GM21717 (cell line): ENCODE measurements around the gene PLA2G15.

Experiments used
- ATAC-seq: cut with Tn5 transposase; IDR thresholded peaks from one replicate; pipeline ENCODE4 v1.9.1; 2021; ENCODE audit warnings: mild to moderate bottlenecking, moderate library complexity; ENCODE audit not compliant: unreplicated experiment

Gene PLA2G15

GRCh38 chr16:68292425-68292824 lies 47.3 kb downstream of the PLA2G15 start:
- ATAC-seq, result no peak

- ATAC-seq, result no peak
Observed at GRCh38 chr16:68296291-68296690, 51.1 kb downstream of the PLA2G15 start.

- no peak for ATAC-seq
Observed at GRCh38 chr16:68296693-68297092, 51.5 kb downstream of the PLA2G15 start.

GRCh38 chr16:68297908-68298307 lies 52.7 kb downstream of the PLA2G15 start:
- ATAC-seq, result no peak

- ATAC-seq, result no peak
Observed at GRCh38 chr16:68298312-68298711, 53.1 kb downstream of the PLA2G15 start.

- ATAC-seq, result no peak
Observed at GRCh38 chr16:68298907-68299561, 53.9 kb downstream of the PLA2G15 start.

- ATAC-seq, result no peak
Observed at GRCh38 chr16:68299571-68300453, 54.6 kb downstream of the PLA2G15 start.

GRCh38 chr16:68300734-68301459 lies 55.7 kb downstream of the PLA2G15 start:
- no peak for ATAC-seq

- ATAC-seq, result no peak
Observed at GRCh38 chr16:68306633-68307032, 61.5 kb downstream of the PLA2G15 start.

- ATAC-seq, result no peak
Observed at GRCh38 chr16:68309799-68310198, 64.6 kb downstream of the PLA2G15 start.

GRCh38 chr16:68310437-68310773 lies 65.2 kb downstream of the PLA2G15 start:
- ATAC-seq, result peak; percentile 24
